Duodenal mucosa (tissue), 2 donors: ENCODE measurements around the gene TOMM7.

ENCODE experiments used
- H3K27ac ChIP-seq: one replicate; pipeline ENCODE4 v1.7.0; 2013; ENCODE audit warnings: low read depth, low read length
- H3K27me3 ChIP-seq, 2 donors: one replicate each; pipeline ENCODE4 v1.7.0; 2013; ENCODE audit warnings: low read length in 2 of 2, control low read depth in 1 of 2; ENCODE audit not compliant: insufficient read depth in 2 of 2, control insufficient read depth in 1 of 2
- H3K36me3 ChIP-seq, 2 donors: one replicate each; pipeline ENCODE4 v1.7.0; 2013; ENCODE audit warnings: low read length in 2 of 2, control low read depth in 1 of 2; ENCODE audit not compliant: insufficient read depth in 2 of 2, control insufficient read depth in 1 of 2
- H3K4me1 ChIP-seq, 2 donors: one replicate each; pipeline ENCODE4 v1.7.0; 2013; ENCODE audit warnings: low read length in 2 of 2, control low read depth in 1 of 2; ENCODE audit not compliant: insufficient read depth in 2 of 2, control insufficient read depth in 1 of 2
- H3K4me3 ChIP-seq, 2 donors: one replicate each; pipeline ENCODE4 v1.7.0; 2013; ENCODE audit warnings: low read length in 2 of 2, low read depth in 1 of 2
- H3K9ac ChIP-seq, 2 donors: one replicate each; pipeline ENCODE4 v1.7.0; 2013; ENCODE audit warnings: low read length in 2 of 2, low read depth in 1 of 2
- H3K9me3 ChIP-seq, 2 donors: one replicate each; pipeline ENCODE4 v1.7.0; 2013; ENCODE audit warnings: low read length in 2 of 2, control low read depth in 1 of 2; ENCODE audit not compliant: control insufficient read depth in 1 of 2

TOMM7 gene

DNA sequence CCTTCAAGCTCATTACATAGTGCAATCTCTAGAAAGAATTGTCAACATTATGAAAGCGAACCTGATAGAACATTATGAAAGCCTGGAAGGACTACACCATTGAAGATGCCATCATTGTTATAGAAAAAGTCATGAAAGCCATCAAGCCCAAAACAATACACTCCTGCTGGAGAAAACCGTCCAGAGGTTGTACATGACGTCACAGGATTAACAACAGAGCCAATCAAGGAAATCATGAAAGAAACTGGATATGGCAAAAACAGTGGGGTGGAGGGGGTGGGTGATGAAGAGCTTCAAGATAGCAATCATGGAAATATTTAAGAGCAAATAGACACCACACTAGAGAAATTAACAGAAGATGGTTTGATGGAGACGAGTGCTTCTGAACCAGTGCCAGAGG lies 45.7 kb downstream of the TOMM7 start:
- Histone ChIP-seq H3K36me3 (no peaks in the 10 kb centered on the region), H3K27me3 (no peaks in the 10 kb centered on the region), H3K9ac (no peak overlapping the region), H3K9me3 (no peaks in the 10 kb centered on the region), H3K4me3 (no peak overlapping the region), H3K4me1 (no peaks in the 10 kb centered on the region), H3K27ac (no peak overlapping the region)

DNA sequence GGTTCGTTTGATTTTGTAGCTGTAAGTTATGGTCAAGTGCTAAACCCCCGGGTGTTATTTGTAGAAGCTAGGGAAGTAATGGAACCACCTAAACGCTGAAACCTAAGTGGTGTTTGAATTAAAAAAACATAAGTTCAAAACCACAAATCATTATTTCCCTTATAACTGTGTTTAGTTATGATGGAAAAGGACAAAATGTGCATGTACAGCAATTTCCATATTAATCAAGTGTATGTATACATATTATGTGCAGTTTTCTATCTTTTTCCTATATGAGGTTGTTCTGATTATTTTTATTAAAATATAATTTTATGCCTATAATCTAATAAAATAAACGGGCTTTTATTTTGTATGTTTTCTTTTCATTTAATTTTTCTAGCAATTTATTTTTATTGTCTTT lies 49.8 kb downstream of the TOMM7 start:
- no peaks in the 10 kb centered on the region for H3K4me1 ChIP-seq
- H3K9me3 ChIP-seq: no peaks in the 10 kb centered on the region
- H3K27ac ChIP-seq: no peak overlapping the region
- no peak overlapping the region for H3K4me3 ChIP-seq
- no peak overlapping the region for H3K9ac ChIP-seq
- H3K36me3 ChIP-seq: no peaks in the 10 kb centered on the region
- no peaks in the 10 kb centered on the region for H3K27me3 ChIP-seq

DNA sequence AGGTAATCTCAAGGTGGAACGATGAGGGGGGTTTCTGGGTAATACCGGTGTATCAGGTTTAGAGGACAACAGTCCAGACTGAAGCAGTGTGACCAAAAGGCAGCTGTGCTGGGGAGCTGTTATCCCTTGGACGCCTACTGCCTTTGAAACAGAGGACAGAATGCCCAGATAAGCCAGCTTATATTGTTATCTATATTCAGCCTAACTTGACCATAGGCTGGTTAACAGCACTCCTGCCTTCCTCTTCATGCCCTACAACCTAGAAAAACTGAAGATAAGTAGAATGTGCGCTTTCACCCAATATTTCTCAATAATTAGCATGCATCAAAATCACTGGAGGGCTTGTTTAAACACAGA lies 50.8 kb downstream of the TOMM7 start:
- H3K27ac ChIP-seq: no peak overlapping the region
- no peaks in the 10 kb centered on the region for H3K36me3 ChIP-seq
- H3K9me3 ChIP-seq: no peaks in the 10 kb centered on the region
- H3K4me1 ChIP-seq: no peaks in the 10 kb centered on the region
- no peaks in the 10 kb centered on the region for H3K27me3 ChIP-seq
- H3K4me3 ChIP-seq: no peak overlapping the region
- H3K9ac ChIP-seq: no peak overlapping the region

DNA sequence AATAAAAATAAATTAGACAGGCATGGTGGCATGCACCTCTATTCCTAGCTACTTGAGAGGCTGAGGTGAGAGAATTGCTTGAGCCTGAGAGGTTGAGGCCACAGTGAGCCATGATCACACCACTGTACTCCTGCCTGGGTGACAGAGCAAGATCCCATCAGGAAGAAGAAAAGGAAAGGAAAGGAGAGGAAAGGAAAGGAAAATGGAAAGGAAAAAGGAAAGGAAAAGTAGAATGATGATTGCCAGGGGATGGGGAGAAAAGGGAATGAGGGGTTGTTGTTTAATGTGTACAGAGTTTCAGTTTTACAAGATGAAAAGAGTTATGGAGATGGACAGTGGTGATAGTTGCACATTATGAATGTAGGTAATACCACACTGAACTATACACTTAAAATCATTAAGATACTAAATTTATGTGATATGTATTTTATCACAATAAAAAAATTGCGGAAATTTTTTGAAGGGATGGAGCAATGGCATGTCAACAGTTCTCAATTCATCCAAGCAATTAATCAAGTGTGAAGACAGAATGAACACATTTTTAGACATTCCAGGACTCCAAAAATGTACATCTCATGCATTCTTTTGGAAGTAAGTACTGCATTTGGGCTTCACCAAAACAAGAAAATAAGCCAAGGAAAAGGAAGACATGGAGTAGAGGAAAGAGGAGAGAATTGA lies 51.3 kb downstream of the TOMM7 start:
- no peaks in the 10 kb centered on the region for H3K36me3 ChIP-seq
- no peaks in the 10 kb centered on the region for H3K9me3 ChIP-seq
- no peak overlapping the region for H3K27ac ChIP-seq
- no peaks in the 10 kb centered on the region for H3K27me3 ChIP-seq
- H3K9ac ChIP-seq: no peak overlapping the region
- H3K4me3 ChIP-seq: no peak overlapping the region
- no peaks in the 10 kb centered on the region for H3K4me1 ChIP-seq

DNA sequence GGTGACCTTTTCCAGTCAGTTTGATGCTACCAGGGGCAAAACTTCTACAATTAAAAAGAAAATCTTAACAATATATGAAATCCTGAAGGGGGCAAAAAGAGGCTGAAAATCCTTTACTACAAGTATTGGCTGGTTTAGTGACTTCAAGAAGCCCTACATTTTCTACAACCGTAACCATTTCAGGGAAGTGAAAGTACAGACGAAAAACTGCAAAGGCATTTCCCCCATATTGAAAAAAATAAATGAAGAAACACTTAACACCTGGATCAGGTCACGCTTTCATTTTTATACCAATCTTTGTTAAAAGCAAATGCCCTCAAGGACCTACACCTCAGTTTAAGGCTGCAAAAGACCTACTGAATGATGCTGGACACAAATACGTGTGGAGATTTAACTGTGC lies 57.0 kb downstream of the TOMM7 start:
- Histone ChIP-seq H3K27ac (no peak overlapping the region), H3K9ac (no peak overlapping the region), H3K27me3 (no peaks in the 10 kb centered on the region), H3K4me1 (no peaks in the 10 kb centered on the region), H3K4me3 (no peak overlapping the region), H3K36me3 (no peaks in the 10 kb centered on the region), H3K9me3 (no peaks in the 10 kb centered on the region)
